HepG2 (cell line): Measurements from ENCODE around the gene BABAM2. TPM values are rescaled to one million over a fixed set of nuclear protein-coding genes. Genes with fewer than 3 reads are reported as not detected.

Experiments used
- ATAC-seq: fragments of 200-7000 bp; cut with Tn5 transposase; 3 replicates; pipeline ENCODE4 v1.9.1; 2020; ENCODE audit warnings: mild to moderate bottlenecking, moderate library complexity
- BruUV-seq: library from RNA; stranded (reverse); fragments of 400-500 nt; replicated peaks from 2 replicates; lab custom pipeline; 2021; lab: Mats Ljungman, UMichigan
- CTCF ChIA-PET: fragments of 300-600 bp; formaldehyde crosslinking; extraction: SDS; loops from one replicate; lab custom pipeline; 2021; ENCODE audit warnings: low total read pairs, inconsistent platforms, low intra/inter-chr PET ratio; lab: Yijun Ruan, JAX
- POLR2A ChIA-PET: fragments of 350-600 bp; sonication (Branson Sonifier 250); formaldehyde crosslinking; loops from one replicate; lab custom pipeline; 2020; ENCODE audit warnings: antibody characterized with exemption, inconsistent platforms; lab: Yijun Ruan, JAX
- DNase-seq: peaks from one replicate; pipeline ENCODE4 v3.0.0-alpha.2; 2015; ENCODE audit warnings: low spot score
- FAIRE-seq: peaks from 3 replicates; lab custom pipeline; 2011; peaks lifted over from hg19 to GRCh38; lab: Jason Lieb, UNC
- H2AFZ ChIP-seq: one replicate; pipeline ENCODE4 v1.6.1; 2011; ENCODE audit warnings: low read length, inconsistent platforms
- H3K27ac ChIP-seq: fragments of 300-600 bp; 3 replicates; pipeline ENCODE4 v1.8.0; 2011; ENCODE audit warnings: mixed run types, mild to moderate bottlenecking, mixed read lengths, low read length, inconsistent platforms; ENCODE audit not compliant: insufficient read depth; ENCODE audit errors: extremely low read length
- H3K27me3 ChIP-seq, 2 experiments: fragments of 200-600 bp in 1 of 2; 2 replicates in 1 of 2; 3 replicates in 1 of 2; pipeline versions ENCODE4 v1.6.0 to v1.8.0; 2011; ENCODE audit warnings: low read length in 2 of 2, mild to moderate bottlenecking in 2 of 2, moderate library complexity in 2 of 2, inconsistent platforms in 1 of 2; ENCODE audit not compliant: insufficient read depth in 2 of 2, control insufficient read depth in 1 of 2
- H3K36me3 ChIP-seq, 2 experiments: fragments of 200-600 bp in 1 of 2; replicated peaks in 1 of 2; 2 replicates in 1 of 2; 3 replicates in 1 of 2; pipeline versions ENCODE4 v1.5.1 to v1.8.0; 2011; ENCODE audit warnings: low read length in 2 of 2, inconsistent platforms in 1 of 2; ENCODE audit not compliant: insufficient read depth in 2 of 2, control insufficient read depth in 1 of 2
- H3K4me1 ChIP-seq: 2 replicates; pipeline ENCODE4 v1.5.1; 2012; ENCODE audit warnings: low read length, inconsistent platforms; ENCODE audit not compliant: insufficient read depth
- H3K4me2 ChIP-seq: 2 replicates; pipeline ENCODE4 v1.6.0; 2011; ENCODE audit warnings: low read depth, low read length, inconsistent platforms
- H3K4me3 ChIP-seq, 3 experiments: fragments of 200-600 bp in 1 of 3; sonication (generic), shearing (Covaris generic) in 1 of 3; replicated peaks in 1 of 3; 2 replicates each; pipeline ENCODE4 v1.5.1; 2011 to 2016; ENCODE audit warnings: low read length in 3 of 3, inconsistent platforms in 2 of 3, low read depth in 2 of 3, mild to moderate bottlenecking in 2 of 3, control low read depth in 1 of 3, mixed read lengths in 1 of 3; ENCODE audit not compliant: insufficient read depth in 1 of 3
- H3K79me2 ChIP-seq: one replicate; pipeline ENCODE4 v1.6.1; 2011; ENCODE audit warnings: low read length, inconsistent platforms; ENCODE audit not compliant: insufficient read depth
- H3K9ac ChIP-seq: 2 replicates; pipeline ENCODE4 v1.6.0; 2011; ENCODE audit warnings: mild to moderate bottlenecking, low read depth, low read length, inconsistent platforms; ENCODE audit not compliant: insufficient read depth
- H3K9me3 ChIP-seq: 2 replicates; pipeline ENCODE4 v1.5.1; 2012; ENCODE audit warnings: mild to moderate bottlenecking, low read length
- H4K20me1 ChIP-seq: 2 replicates; pipeline ENCODE4 v1.6.0; 2011; ENCODE audit warnings: inconsistent platforms, mild to moderate bottlenecking, low read length, moderate library complexity; ENCODE audit not compliant: insufficient read depth
- GABPB1 ChIP-seq: IDR thresholded peaks from 2 replicates; pipeline ENCODE4 v1.6.1; 2016; ENCODE audit warnings: mild to moderate bottlenecking, missing genetic modification reagents, moderate library complexity, missing compliant biosample characterization
- HNRNPH1 ChIP-seq: fragments of 200-400 bp; formaldehyde crosslinking; optimal IDR thresholded peaks from 2 replicates; pipeline ENCODE3; 2017; ENCODE audit warnings: mild to moderate bottlenecking, low read depth, low read length
- HOXD1 ChIP-seq: sonication (generic); formaldehyde crosslinking; IDR thresholded peaks from 2 replicates; pipeline ENCODE4 v1.5.0; 2020; ENCODE audit warnings: missing genetic modification reagents
- MLLT10 ChIP-seq: sonication (generic); formaldehyde crosslinking; IDR thresholded peaks from 2 replicates; pipeline ENCODE4 v1.4.0; 2020; ENCODE audit warnings: missing genetic modification reagents
- NCOA2 ChIP-seq: sonication (generic); formaldehyde crosslinking; IDR thresholded peaks from 2 replicates; pipeline ENCODE4 v1.8.0; 2022; ENCODE audit warnings: inconsistent platforms
- POLR2A ChIP-seq, 2 experiments: IDR thresholded peaks; 2 replicates each; pipeline ENCODE4 v1.6.1; 2011; ENCODE audit warnings: low read depth in 2 of 2, low read length in 2 of 2, mild to moderate bottlenecking in 1 of 2, moderate library complexity in 1 of 2; ENCODE audit not compliant: insufficient read depth in 1 of 2
- RARA ChIP-seq: IDR thresholded peaks from 2 replicates; pipeline ENCODE4 v1.6.1; 2016; ENCODE audit warnings: missing genetic modification reagents, missing compliant biosample characterization
- ZBTB26 ChIP-seq: IDR thresholded peaks from 2 replicates; pipeline ENCODE4 v1.6.1; 2016; ENCODE audit warnings: missing compliant biosample characterization, missing genetic modification reagents, borderline replicate concordance
- ZBTB43 ChIP-seq: sonication (generic); formaldehyde crosslinking; conservative IDR thresholded peaks from 2 replicates; pipeline ENCODE4 v1.4.0; 2020; ENCODE audit warnings: missing genetic modification reagents
- ZNF607 ChIP-seq: sonication (generic); formaldehyde crosslinking; IDR thresholded peaks from 2 replicates; pipeline ENCODE4 v1.5.1; 2020; ENCODE audit warnings: missing genetic modification reagents, mild to moderate bottlenecking, borderline replicate concordance
- ZNF687 ChIP-seq: sonication (generic); formaldehyde crosslinking; IDR thresholded peaks from 2 replicates; pipeline ENCODE4 v1.5.1; 2020; ENCODE audit warnings: mild to moderate bottlenecking, missing genetic modification reagents, moderate library complexity
- ZSCAN20 ChIP-seq: sonication (generic); formaldehyde crosslinking; IDR thresholded peaks from 2 replicates; pipeline ENCODE4 v1.4.0; 2020; ENCODE audit warnings: missing genetic modification reagents, mild to moderate bottlenecking, borderline replicate concordance
- ZSCAN9 ChIP-seq: IDR thresholded peaks from 2 replicates; pipeline ENCODE4 v1.6.1; 2016; ENCODE audit warnings: borderline replicate concordance
- WGBS: methylation state at CpG from one replicate; pipeline ENCODE4 v1.1.6; 2017; ENCODE audit warnings: low lambda C conversion rate; 5-methylcytosine and 5-hydroxymethylcytosine counted together
- in situ Hi-C: cut with HindIII; loops from 2 replicates; pipeline ENCODE4 v1.10.0; 2017; ENCODE audit warnings: low pct_unique_long_range_greater_than_20kb; ENCODE audit not compliant: extremely low pct_ligation_motif_present
- intact Hi-C: fragments of 100-400 bp; cut with micrococcal nuclease; formaldehyde crosslinking; loops from one replicate; pipeline ENCODE4 v1.10.0; 2022; ENCODE audit not compliant: unreplicated experiment
- polyA plus RNA-seq, 8 experiments: library from polyadenylated mRNA; depleted of rRNA in 3 of 8; stranded (reverse) in 7 of 8; unstranded in 1 of 8; fragments of >200 nt; fragmentation: Illumina TruSeq in 4 of 8; extraction: Trizol in 4 of 8; gene quantifications; 2 replicates each; pipeline versions ENCODE4 v1.2.1 to v1.2.3, GENCODE V29; 2011 to 2016; ENCODE audit warnings: low read depth in 4 of 8, missing spikeins in 1 of 8, mixed read lengths in 1 of 8; ENCODE audit not compliant: insufficient read depth in 1 of 8
- total RNA-seq, 5 experiments: library from RNA; depleted of rRNA; stranded (reverse); fragments of >200 nt; fragmentation: Illumina TruSeq; extraction: Trizol; gene quantifications; 2 replicates each; pipeline ENCODE4 v1.2.3, GENCODE V29; 2016; ENCODE audit warnings: low read depth in 1 of 5
- TF ChIP-seq, protein P1 (sequence below): IDR thresholded peaks from 2 replicates; pipeline ENCODE4 v1.6.1; 2018; ENCODE audit warnings: missing genetic modification reagents, mild to moderate bottlenecking, missing compliant biosample characterization

The BABAM2 gene
- total and polyA plus RNA-seq, 2 of the 13 experiments (the other 11 are each of a cell fraction or from before 2014, with no cell fraction given) = 24.9 to 28.0 TPM

- TF ChIP-seq HOXD1 (CRISPR knock-in tag) (no peak), ZNF607 (CRISPR knock-in tag) (no peak), ZNF687 (CRISPR knock-in tag) (peak; percentile 30; the same call in 1 of the 2 replicates)
These were observed 428.8 kb downstream of the BABAM2 start (continued) for GRCh38 chr2:28319118-28320008.

GRCh38 chr2:28320009-28320365 is 429.5 kb downstream of the BABAM2 start:
- Histone ChIP-seq H3K9ac (no peak overlapping the region), H3K36me3 (no peaks in the 10 kb centered on the region), H3K27ac (no peak overlapping the region), H3K79me2 (no peaks in the 10 kb centered on the region), H3K4me3 (no peak overlapping the region), H3K4me2 (no peak overlapping the region), H3K9me3 (no peaks in the 10 kb centered on the region), H4K20me1 (no peaks in the 10 kb centered on the region), H3K27me3 (no peaks in the 10 kb centered on the region), H3K4me1 (peaks cover 23% of the 10 kb centered on the region), H2AFZ (no peak overlapping the region)
- TF ChIP-seq GABPB1 (CRISPR knock-in tag) = no peak
- no peak for TF ChIP-seq ZSCAN20 (CRISPR knock-in tag)
- no peak for TF ChIP-seq ZBTB26 (CRISPR knock-in tag)
- TF ChIP-seq HNRNPH1 = no peak
- TF ChIP-seq NCOA2 (CRISPR knock-in tag) = no peak
- TF ChIP-seq POLR2A (IDR thresholded peaks at IDR 0.05; ENCODE audit: insufficient read depth in 1 of 2, low read depth in 2 of 2, low read length in 2 of 2) = no peak
- TF ChIP-seq, protein P1, sequence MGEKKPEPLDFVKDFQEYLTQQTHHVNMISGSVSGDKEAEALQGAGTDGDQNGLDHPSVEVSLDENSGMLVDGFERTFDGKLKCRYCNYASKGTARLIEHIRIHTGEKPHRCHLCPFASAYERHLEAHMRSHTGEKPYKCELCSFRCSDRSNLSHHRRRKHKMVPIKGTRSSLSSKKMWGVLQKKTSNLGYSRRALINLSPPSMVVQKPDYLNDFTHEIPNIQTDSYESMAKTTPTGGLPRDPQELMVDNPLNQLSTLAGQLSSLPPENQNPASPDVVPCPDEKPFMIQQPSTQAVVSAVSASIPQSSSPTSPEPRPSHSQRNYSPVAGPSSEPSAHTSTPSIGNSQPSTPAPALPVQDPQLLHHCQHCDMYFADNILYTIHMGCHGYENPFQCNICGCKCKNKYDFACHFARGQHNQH (CRISPR knock-in tag) = no peak
- TF ChIP-seq ZSCAN9 (CRISPR knock-in tag) = no peak
- no peak for TF ChIP-seq ZBTB43
- no peak for TF ChIP-seq MLLT10 (CRISPR knock-in tag)
- TF ChIP-seq RARA (CRISPR knock-in tag) = no peak
- DNase-seq (no peak), FAIRE-seq (no peak), ATAC-seq (no peak)
- over 99% methylated on average over 6 of the region's 6 CpGs for WGBS
- intact Hi-C loops (no loop called here), in situ Hi-C loops (no loop called here)
- POLR2A ChIA-PET = no interaction called here
- CTCF ChIA-PET = no interaction called here
- BruUV-seq = no TSS peak
